GM19193 (cell line): Measurements from ENCODE around the gene C3orf70.

ENCODE experiments used
- POLR2A ChIP-seq: IDR thresholded peaks from 4 replicates; pipeline ENCODE4 v1.6.1; 2011; ENCODE audit not compliant: insufficient read depth, insufficient read length; ENCODE audit errors: extremely low read depth

The C3orf70 gene

GRCh38 chr3:185161761-185162160 lies 8.9 kb upstream of the C3orf70 start:
- TF ChIP-seq POLR2A, result no peak

GRCh38 chr3:185157347-185157746 lies 4.5 kb upstream of the C3orf70 start:
- TF ChIP-seq POLR2A, result no peak

GRCh38 chr3:185155678-185156077 lies 2.8 kb upstream of the C3orf70 start:
- no peak for TF ChIP-seq POLR2A

- no peak for TF ChIP-seq POLR2A
These were observed 1.2 kb upstream of the C3orf70 start for GRCh38 chr3:185153861-185154629.

GRCh38 chr3:185153171-185153771 lies 411 bp upstream of the C3orf70 start:
- TF ChIP-seq POLR2A, result no peak

GRCh38 chr3:185151964-185152409 lies 873 bp downstream of the C3orf70 start:
- no peak for TF ChIP-seq POLR2A

GRCh38 chr3:185151101-185151963 lies 1.5 kb downstream of the C3orf70 start:
- TF ChIP-seq POLR2A, result no peak

- no peak for TF ChIP-seq POLR2A
These were observed 2.3 kb downstream of the C3orf70 start for GRCh38 chr3:185150561-185150960.

GRCh38 chr3:185149591-185149990 lies 3.3 kb downstream of the C3orf70 start:
- no peak for TF ChIP-seq POLR2A

- no peak for TF ChIP-seq POLR2A
These were observed 7.3 kb downstream of the C3orf70 start for GRCh38 chr3:185145511-185145910.

GRCh38 chr3:185144784-185145183 lies 8.1 kb downstream of the C3orf70 start:
- TF ChIP-seq POLR2A, result no peak

- no peak for TF ChIP-seq POLR2A
These were observed 15.0 kb downstream of the C3orf70 start for GRCh38 chr3:185137821-185138220.

GRCh38 chr3:185134509-185134908 lies 18.4 kb downstream of the C3orf70 start:
- no peak for TF ChIP-seq POLR2A

GRCh38 chr3:185131602-185132256 lies 21.1 kb downstream of the C3orf70 start:
- TF ChIP-seq POLR2A, result no peak

- TF ChIP-seq POLR2A, result no peak
These were observed 23.8 kb downstream of the C3orf70 start for GRCh38 chr3:185129083-185129482.
